Tibial artery (tissue), 4 donors: ENCODE data around the gene ASCL2.

ENCODE experiments used
- DNase-seq, 2 donors: peaks; one replicate each; pipeline ENCODE4 v3.0.0-alpha.2; 2019
- H3K27ac ChIP-seq, 2 donors: fragments of 200-600 bp; sonication (generic) in 1 of 2; 1 replicate in 1 of 2; 2 replicates in 1 of 2; pipeline ENCODE4 v1.5.1; 2018 to 2019; ENCODE audit warnings: mild to moderate bottlenecking in 1 of 2
- H3K27me3 ChIP-seq, 2 donors: fragments of 200-600 bp; sonication (generic) in 1 of 2; one replicate each; pipeline versions ENCODE4 v1.5.1 to v1.6.0; 2016 to 2019
- H3K36me3 ChIP-seq, 3 donors: fragments of 200-600 bp; sonication (generic) in 2 of 3; one replicate each; pipeline ENCODE4 v1.5.1; 2016 to 2019; ENCODE audit warnings: mild to moderate bottlenecking in 2 of 3
- H3K4me1 ChIP-seq, 4 donors: fragments of 200-600 bp; sonication (generic) in 2 of 4; 1 replicate in 3 of 4; 2 replicates in 1 of 4; pipeline ENCODE4 v1.5.1; 2016 to 2019
- H3K4me3 ChIP-seq, 2 donors: fragments of 200-600 bp; sonication (generic) in 1 of 2; 1 replicate in 1 of 2; 2 replicates in 1 of 2; pipeline ENCODE4 v1.5.1; 2018 to 2019; ENCODE audit warnings: mild to moderate bottlenecking in 2 of 2
- H3K9me3 ChIP-seq, 3 donors: fragments of 200-600 bp; sonication (generic) in 1 of 3; one replicate each; pipeline ENCODE4 v1.5.1; 2016 to 2019
- intact Hi-C: fragments of 100-400 bp; cut with DNase I; formaldehyde crosslinking; loops from one replicate; pipeline ENCODE4 v1.15.0; 2023; ENCODE audit warnings: low total_unique reads
- TF ChIP-seq, protein P1 (sequence below), 2 experiments: fragments of 200-600 bp in 1 of 2; fragments of 450-650 bp in 1 of 2; IDR thresholded peaks; one replicate each; pipeline ENCODE4 v1.5.1; 2017 to 2019; ENCODE audit warnings: antibody characterized with exemption in 2 of 2, mild to moderate bottlenecking in 1 of 2, moderate library complexity in 1 of 2

The ASCL2 gene

DNA sequence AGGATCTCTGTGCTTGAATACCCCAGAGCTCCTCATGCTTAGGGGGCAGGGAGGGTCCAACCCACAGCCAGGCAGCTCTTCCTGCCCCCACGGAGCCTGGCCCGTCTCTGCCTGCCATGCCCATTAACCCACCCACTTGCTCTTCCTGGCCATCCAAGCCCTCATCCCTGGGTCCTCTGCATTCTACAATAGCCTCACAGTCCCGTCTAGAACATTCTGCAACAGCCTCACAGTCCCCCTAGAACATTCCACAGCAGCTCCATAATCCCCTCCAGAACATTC is 46.5 kb upstream of the ASCL2 start:
- peaks cover 0 to 4% (median 0%) of the 10 kb centered on the region in 3 donors for H3K9me3 ChIP-seq
- H3K36me3 ChIP-seq: no peaks in the 10 kb centered on the region
- no peak for DNase-seq
- H3K4me3 ChIP-seq: no peak overlapping the region
- H3K27ac ChIP-seq: no peak overlapping the region
- H3K27me3 ChIP-seq: no peaks in the 10 kb centered on the region
- peaks cover 0 to 32% (median 24%) of the 10 kb centered on the region in 4 donors for H3K4me1 ChIP-seq
- TF ChIP-seq, protein P1, sequence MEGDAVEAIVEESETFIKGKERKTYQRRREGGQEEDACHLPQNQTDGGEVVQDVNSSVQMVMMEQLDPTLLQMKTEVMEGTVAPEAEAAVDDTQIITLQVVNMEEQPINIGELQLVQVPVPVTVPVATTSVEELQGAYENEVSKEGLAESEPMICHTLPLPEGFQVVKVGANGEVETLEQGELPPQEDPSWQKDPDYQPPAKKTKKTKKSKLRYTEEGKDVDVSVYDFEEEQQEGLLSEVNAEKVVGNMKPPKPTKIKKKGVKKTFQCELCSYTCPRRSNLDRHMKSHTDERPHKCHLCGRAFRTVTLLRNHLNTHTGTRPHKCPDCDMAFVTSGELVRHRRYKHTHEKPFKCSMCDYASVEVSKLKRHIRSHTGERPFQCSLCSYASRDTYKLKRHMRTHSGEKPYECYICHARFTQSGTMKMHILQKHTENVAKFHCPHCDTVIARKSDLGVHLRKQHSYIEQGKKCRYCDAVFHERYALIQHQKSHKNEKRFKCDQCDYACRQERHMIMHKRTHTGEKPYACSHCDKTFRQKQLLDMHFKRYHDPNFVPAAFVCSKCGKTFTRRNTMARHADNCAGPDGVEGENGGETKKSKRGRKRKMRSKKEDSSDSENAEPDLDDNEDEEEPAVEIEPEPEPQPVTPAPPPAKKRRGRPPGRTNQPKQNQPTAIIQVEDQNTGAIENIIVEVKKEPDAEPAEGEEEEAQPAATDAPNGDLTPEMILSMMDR (IDR thresholded peaks at IDR 0.05): no peak
- intact Hi-C loops: loop anchor here (10.0 kb wide), 1 partner anchor 458 kb away; no protein-coding TSS in a partner anchor

DNA sequence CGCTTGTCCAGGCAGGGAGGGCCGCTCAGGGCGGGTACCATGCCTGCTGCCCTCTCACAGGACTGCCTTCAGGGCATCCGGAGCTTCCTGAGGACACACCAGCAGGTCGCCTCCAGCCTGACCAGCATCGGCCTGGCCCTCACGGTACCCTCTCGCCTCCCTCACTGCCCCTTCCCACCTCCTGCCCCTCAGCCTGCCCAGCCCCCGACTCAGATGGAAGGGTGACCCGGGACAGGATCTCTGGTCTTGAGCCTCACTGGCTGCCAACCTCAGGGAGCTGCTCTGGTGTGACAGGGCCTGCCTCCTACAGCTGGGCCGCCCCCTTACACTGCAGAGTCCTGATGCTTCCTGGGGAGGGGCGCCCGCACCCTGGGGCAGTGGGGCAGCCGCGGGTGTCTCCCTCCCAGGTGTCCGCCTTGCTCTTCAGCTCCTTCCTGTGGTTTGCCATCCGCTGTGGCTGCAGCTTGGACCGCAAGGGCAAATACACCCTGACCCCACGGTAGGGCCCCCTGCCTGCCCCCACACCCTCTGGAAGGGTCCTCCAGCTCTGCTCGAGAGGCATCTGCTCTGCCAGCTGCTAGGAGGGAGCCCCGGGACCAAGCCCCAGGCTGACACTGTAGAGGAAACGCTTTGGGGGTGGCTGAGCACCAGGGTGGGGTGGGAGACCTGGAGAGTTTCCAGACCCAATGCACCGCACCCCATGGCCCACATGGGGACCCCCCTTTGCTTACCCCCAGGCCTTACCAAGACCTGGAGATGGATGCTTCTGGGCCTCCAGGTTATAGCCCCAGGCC is 46.0 kb upstream of the ASCL2 start:
- DNase-seq: no peak
- no peaks in the 10 kb centered on the region for H3K36me3 ChIP-seq
- no peak overlapping the region for H3K4me3 ChIP-seq
- H3K27ac ChIP-seq: peak overlapping the region in 1 of 2 donors; percentile 86
- TF ChIP-seq, protein P1 (IDR thresholded peaks at IDR 0.05): no peak
- intact Hi-C loops: loop anchor here (10.0 kb wide), 1 partner anchor 458 kb away; no protein-coding TSS in a partner anchor
- H3K4me1 ChIP-seq: peaks cover 0 to 34% (median 25%) of the 10 kb centered on the region in 4 donors
- no peaks in the 10 kb centered on the region for H3K27me3 ChIP-seq
- H3K9me3 ChIP-seq: peaks cover 0 to 4% (median 0%) of the 10 kb centered on the region in 3 donors

DNA sequence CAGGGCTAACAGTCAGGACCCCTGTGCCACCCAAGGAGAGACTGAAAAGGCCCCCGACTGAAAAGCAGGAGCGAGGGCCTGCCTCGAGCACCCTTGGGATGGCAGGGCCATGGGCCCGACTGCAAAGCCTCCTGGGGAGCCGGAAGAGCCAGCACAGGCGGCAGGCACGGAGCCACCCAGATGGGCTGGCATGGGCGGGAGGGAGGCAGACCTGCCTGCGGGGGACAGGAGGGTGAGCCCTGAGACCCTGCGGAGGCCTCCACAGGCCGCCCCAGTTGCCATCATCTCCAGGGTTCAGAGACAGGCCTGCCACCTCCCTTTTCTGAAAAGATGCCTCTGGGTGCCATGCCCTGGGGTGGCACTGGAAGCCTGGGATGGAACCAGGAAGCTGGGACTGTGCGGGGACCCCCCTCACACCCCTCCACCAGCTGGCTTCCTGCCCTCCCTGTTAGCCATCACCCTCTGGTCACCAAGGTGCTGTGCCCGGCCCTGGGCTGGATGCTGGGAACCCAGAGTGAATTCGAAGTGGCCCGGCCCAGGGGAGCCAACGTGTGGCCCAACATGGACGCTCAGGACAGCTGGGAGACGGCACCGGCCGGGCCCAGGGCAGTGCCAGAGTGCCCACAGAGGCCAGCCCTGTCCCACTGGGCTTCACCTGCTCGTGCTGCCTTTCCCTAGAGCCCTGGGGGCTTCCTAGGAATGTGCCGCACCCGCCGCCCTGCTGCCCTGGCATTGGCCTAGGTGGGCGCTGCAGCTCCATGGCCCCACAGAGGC is 45.2 kb upstream of the ASCL2 start:
- TF ChIP-seq, protein P1 (IDR thresholded peaks at IDR 0.05): no peak
- H3K27ac ChIP-seq: peak overlapping the region; percentile 77 to 86
- no peaks in the 10 kb centered on the region for H3K36me3 ChIP-seq
- intact Hi-C loops: loop anchor here (10.0 kb wide), 1 partner anchor 459 kb away; no protein-coding TSS in a partner anchor
- peaks cover 0 to 34% (median 25%) of the 10 kb centered on the region in 4 donors for H3K4me1 ChIP-seq
- peak overlapping the region; percentile 26 to 37 for H3K4me3 ChIP-seq
- DNase-seq: no peak
- H3K27me3 ChIP-seq: no peaks in the 10 kb centered on the region
- peaks cover 0 to 4% (median 0%) of the 10 kb centered on the region in 3 donors for H3K9me3 ChIP-seq

DNA sequence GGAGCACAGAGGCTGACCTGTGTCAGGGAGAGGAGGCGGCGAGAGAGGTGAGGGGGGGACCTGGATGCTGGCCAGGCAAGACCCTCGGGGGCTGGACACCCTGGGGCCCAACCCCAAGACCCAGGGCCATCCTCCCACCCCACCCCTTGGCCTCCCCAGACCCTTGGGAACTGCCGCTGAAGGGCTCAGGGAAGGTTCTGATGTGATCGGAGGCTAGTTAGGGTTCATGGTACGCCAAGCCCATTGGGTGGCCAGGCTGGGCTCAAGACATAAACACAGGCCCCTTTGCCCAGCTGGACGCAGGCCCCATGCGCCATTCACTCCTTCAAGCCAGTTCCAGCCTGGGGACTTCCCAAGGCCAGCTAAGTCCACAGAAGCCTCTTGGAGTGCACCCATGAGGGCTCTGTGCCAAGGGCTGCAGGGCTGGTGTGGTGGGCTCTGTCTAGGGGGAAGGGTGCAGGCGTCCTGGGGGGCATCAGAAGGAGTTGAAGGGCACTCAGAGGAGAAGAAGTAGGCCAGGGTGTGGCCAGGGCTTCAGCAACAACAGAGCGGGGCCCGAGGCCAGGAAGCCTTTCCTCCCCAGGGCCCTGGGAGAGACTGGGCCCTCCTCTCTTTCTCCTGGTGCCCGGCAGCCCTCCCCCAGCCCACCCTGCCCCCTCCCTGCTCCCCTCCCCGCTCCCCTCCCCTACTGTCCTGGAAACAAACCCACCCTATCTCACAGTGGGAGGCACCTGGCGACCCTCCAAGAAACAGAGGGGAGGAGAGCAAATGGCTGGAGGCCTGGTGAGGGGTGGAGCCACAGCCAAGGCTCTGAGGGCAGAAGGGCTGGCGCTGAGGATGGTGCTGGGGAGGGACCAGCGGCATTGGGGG is 44.4 kb upstream of the ASCL2 start:
- Histone ChIP-seq H3K36me3 (no peaks in the 10 kb centered on the region), H3K9me3 (peaks cover 0 to 4% (median 0%) of the 10 kb centered on the region in 3 donors), H3K4me3 (peak overlapping the region; percentile 26 to 37), H3K4me1 (peaks cover 0 to 34% (median 25%) of the 10 kb centered on the region in 4 donors), H3K27ac (peak overlapping the region; percentile 77 to 86), H3K27me3 (no peaks in the 10 kb centered on the region)
- peak; percentile 85 to 94 for DNase-seq
- intact Hi-C loops: loop anchor here (10.0 kb wide), 1 partner anchor 460 kb away; no protein-coding TSS in a partner anchor
- TF ChIP-seq, protein P1 (IDR thresholded peaks at IDR 0.05): no peak

DNA sequence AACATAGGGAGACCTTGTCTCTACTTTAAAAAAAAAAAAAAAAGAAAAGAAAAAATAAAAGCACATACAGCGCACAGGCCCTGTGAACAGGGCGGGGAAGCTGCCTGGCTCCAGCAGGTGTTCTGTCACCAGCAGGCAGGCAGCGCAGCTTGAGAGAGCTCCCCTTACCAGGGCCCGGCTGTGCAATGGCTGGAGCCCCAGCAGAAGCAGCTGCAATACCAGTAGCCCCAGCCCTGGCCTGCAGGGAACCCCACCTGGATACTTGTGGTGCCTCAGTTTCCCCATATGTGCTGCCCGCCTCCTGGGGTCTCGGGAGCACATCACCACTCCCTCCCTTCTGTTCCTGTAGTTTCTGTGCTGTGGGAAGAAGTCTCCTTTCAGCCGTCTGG is 43.7 kb upstream of the ASCL2 start:
- TF ChIP-seq, protein P1 (IDR thresholded peaks at IDR 0.05): no peak
- H3K27me3 ChIP-seq: peaks cover 0 to 4% of the 10 kb centered on the region in 2 donors
- H3K4me1 ChIP-seq: peaks cover 0 to 34% (median 25%) of the 10 kb centered on the region in 4 donors
- H3K4me3 ChIP-seq: no peak overlapping the region
- H3K27ac ChIP-seq: peak overlapping the region; percentile 77 to 86
- intact Hi-C loops: loop anchor here (10.0 kb wide), 1 partner anchor 461 kb away; no protein-coding TSS in a partner anchor
- no peaks in the 10 kb centered on the region for H3K36me3 ChIP-seq
- no peak for DNase-seq
- peaks cover 0 to 4% (median 0%) of the 10 kb centered on the region in 3 donors for H3K9me3 ChIP-seq
